SW 1271 (cell line): ENCODE results near the gene SPOCK3.
"Not testable (repeated sequence)": the region's sequence is repeated elsewhere in the genome, so short reads cannot be mapped to it uniquely, and the experiment has no call there.

Experiments used
- DNase-seq, 2 experiments: peaks; one replicate each; lab custom pipeline; 2025; lab: John Stamatoyannopoulos, UW

SPOCK3 gene

GRCh38 chr4:166957451-166957850, 276.8 kb downstream of the SPOCK3 start:
- no peak for DNase-seq

- no peak for DNase-seq
These were observed 277.8 kb downstream of the SPOCK3 start for GRCh38 chr4:166956484-166956883.

- DNase-seq = peak in 1 of 2 experiments; percentile 2
These were observed 292.7 kb downstream of the SPOCK3 start for GRCh38 chr4:166941629-166942028.

GRCh38 chr4:166930464-166930863, 303.8 kb downstream of the SPOCK3 start:
- DNase-seq = no peak

- no peak for DNase-seq
These were observed 309.9 kb downstream of the SPOCK3 start for GRCh38 chr4:166924424-166924823.

- DNase-seq = no peak
These were observed 320.4 kb downstream of the SPOCK3 start for GRCh38 chr4:166913926-166914325.

- no peak for DNase-seq
These were observed 330.9 kb downstream of the SPOCK3 start for GRCh38 chr4:166903408-166903807.

- DNase-seq = no peak
These were observed 331.4 kb downstream of the SPOCK3 start for GRCh38 chr4:166902941-166903340.

GRCh38 chr4:166896254-166896653, 338.0 kb downstream of the SPOCK3 start:
- DNase-seq = no peak

- no peak for DNase-seq
These were observed 338.5 kb downstream of the SPOCK3 start for GRCh38 chr4:166895771-166896170.

GRCh38 chr4:166887457-166887856, 346.8 kb downstream of the SPOCK3 start:
- no peak for DNase-seq

- no peak for DNase-seq
These were observed 347.6 kb downstream of the SPOCK3 start for GRCh38 chr4:166886718-166887117.

- DNase-seq = no peak
These were observed 352.1 kb downstream of the SPOCK3 start for GRCh38 chr4:166882221-166882620.

- DNase-seq = no peak
These were observed 358.5 kb downstream of the SPOCK3 start for GRCh38 chr4:166875821-166876220.

- no peak for DNase-seq
These were observed 372.3 kb downstream of the SPOCK3 start for GRCh38 chr4:166862032-166862431.

- DNase-seq = not testable (repeated sequence)
These were observed 383.9 kb downstream of the SPOCK3 start for GRCh38 chr4:166850398-166850797.

GRCh38 chr4:166846939-166847338, 387.4 kb downstream of the SPOCK3 start:
- no peak for DNase-seq

- no peak for DNase-seq
These were observed 391.5 kb downstream of the SPOCK3 start for GRCh38 chr4:166842795-166843261.

GRCh38 chr4:166839615-166840251, 394.6 kb downstream of the SPOCK3 start:
- no peak for DNase-seq

- no peak for DNase-seq
These were observed 395.2 kb downstream of the SPOCK3 start for GRCh38 chr4:166838975-166839614.

- DNase-seq = no peak
These were observed 397.4 kb downstream of the SPOCK3 start for GRCh38 chr4:166836865-166837264.

GRCh38 chr4:166827629-166828028, 406.7 kb downstream of the SPOCK3 start:
- DNase-seq = no peak

GRCh38 chr4:166827167-166827566, 407.1 kb downstream of the SPOCK3 start:
- DNase-seq = no peak

GRCh38 chr4:166823848-166824247, 410.4 kb downstream of the SPOCK3 start:
- DNase-seq = no peak
